HUES6 (cell line): ENCODE data around the gene BTG4.

Experiments
- H3K27ac ChIP-seq: 2 replicates; pipeline ENCODE4 v1.7.0; 2013; ENCODE audit warnings: low read depth, mild to moderate bottlenecking, low read length, inconsistent platforms
- H3K27me3 ChIP-seq: 2 replicates; pipeline ENCODE4 v1.6.1; 2013; ENCODE audit warnings: low read length; ENCODE audit not compliant: control insufficient read depth, insufficient read depth
- H3K36me3 ChIP-seq: 2 replicates; pipeline ENCODE4 v1.6.1; 2013; ENCODE audit warnings: low read length; ENCODE audit not compliant: control insufficient read depth, insufficient read depth
- H3K4me1 ChIP-seq: 2 replicates; pipeline ENCODE4 v1.6.1; 2013; ENCODE audit warnings: low read length; ENCODE audit not compliant: control insufficient read depth, insufficient read depth
- H3K4me3 ChIP-seq: 2 replicates; pipeline ENCODE4 v1.5.1; 2013; ENCODE audit warnings: low read depth, low read length
- H3K9ac ChIP-seq: one replicate; pipeline ENCODE4 v1.6.1; 2013; ENCODE audit warnings: mild to moderate bottlenecking, low read length
- H3K9me3 ChIP-seq: 2 replicates; pipeline ENCODE4 v1.6.1; 2013; ENCODE audit warnings: low read depth, low read length; ENCODE audit not compliant: control insufficient read depth, insufficient read depth

BTG4 gene

DNA sequence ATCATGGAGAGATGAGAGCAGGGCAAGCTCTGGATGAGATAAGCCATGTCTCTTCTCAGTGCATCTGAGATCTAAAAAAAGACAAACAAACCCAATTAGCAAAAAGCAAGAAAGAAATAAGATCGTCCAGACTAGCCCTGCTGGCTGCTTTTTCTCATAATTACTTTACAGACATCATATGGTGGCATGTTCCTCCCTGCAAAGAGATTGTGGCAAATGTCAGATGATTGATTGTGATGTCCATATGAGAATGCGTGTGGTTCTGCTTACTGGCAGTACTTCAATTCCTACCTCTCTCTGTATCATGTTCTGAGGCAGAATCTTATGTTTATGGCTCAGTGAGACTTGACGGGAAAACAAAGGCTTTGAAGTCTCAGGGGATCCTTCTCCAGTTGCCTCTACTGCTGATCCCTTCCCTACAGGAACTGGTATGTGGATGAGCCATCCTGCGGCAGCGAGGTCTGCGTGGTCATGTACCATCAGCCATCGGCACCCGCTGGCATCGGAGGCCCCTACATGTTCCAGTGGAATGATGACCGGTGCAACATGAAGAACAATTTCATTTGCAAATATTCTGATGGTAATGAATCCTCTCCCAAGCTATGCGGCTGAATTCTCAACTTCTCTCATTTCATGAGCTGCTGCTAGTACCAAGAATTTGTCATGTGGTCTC is 37.1 kb upstream of the BTG4 start:
- no peak overlapping the region for H3K4me3 ChIP-seq
- 0 out of 2 replicates have a peak, but pooled peaks cover 1% of the 10 kb centered on the region for H3K27me3 ChIP-seq
- H3K36me3 ChIP-seq: no peaks in the 10 kb centered on the region
- H3K9me3 ChIP-seq: no peaks in the 10 kb centered on the region
- no peak overlapping the region for H3K9ac ChIP-seq
- no peak overlapping the region for H3K27ac ChIP-seq
- peaks cover 17% of the 10 kb centered on the region; the same call in 1 of the 2 replicates for H3K4me1 ChIP-seq

DNA sequence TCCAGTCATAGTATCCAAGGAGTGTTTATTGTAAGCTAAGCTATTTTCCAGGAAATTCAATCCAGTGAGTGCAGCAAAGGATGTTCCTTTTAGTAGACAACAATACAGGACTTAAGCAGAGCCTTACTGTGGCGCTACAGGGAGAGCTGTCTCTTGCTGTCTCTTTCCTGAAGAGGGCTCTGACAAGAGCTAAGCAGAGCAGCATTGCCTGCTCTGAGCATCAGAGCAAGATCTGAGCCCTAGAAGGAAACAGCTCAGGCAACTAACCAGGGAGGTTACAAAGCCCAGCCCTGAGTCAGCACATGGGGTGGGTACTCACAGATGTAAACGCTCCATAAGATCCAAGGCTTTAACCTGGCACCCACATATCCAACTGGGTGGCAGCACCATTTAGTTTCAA is 36.3 kb upstream of the BTG4 start:
- H3K36me3 ChIP-seq: no peaks in the 10 kb centered on the region
- H3K27ac ChIP-seq: no peak overlapping the region
- peaks cover 9% of the 10 kb centered on the region for H3K27me3 ChIP-seq
- peaks cover 17% of the 10 kb centered on the region; the same call in 1 of the 2 replicates for H3K4me1 ChIP-seq
- H3K4me3 ChIP-seq: no peak overlapping the region
- no peaks in the 10 kb centered on the region for H3K9me3 ChIP-seq
- H3K9ac ChIP-seq: no peak overlapping the region

DNA sequence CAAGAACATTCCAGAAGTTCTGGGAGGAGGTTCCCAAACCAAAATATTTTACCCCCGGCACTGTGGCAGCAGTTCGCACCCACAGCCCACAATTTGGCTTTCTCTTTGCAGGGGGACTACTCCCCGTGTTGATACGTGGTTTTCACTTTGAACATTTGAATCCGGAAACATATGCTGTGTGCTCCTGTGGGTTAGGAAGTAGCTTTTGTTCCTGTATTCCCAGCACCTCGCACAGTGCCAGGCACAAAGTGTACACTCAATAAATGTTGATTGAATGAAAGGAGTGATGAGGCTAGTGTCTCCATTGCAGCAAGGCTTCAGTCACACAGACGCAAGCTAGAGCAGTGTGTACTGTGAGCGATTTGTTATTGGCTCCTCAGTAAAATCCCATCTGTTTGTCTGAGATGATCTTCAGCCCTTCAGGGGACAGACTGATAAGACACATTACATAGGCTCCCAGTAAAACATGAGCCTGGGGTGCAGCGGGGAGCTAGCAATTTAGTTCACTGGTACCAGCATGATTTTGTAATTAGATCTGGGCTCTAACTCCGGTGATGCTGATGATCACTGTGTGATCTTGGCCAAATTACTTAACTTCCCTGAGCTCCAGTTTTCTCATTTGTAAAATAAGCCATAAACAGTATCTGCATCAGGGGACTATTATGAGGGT is 30.6 kb upstream of the BTG4 start:
- Histone ChIP-seq H3K27ac (no peak overlapping the region), H3K4me1 (peaks cover 19% of the 10 kb centered on the region), H3K27me3 (peaks cover 67% of the 10 kb centered on the region), H3K9me3 (0 out of 2 replicates have a peak, but pooled peaks cover 3% of the 10 kb centered on the region), H3K9ac (no peak overlapping the region), H3K4me3 (no peak overlapping the region), H3K36me3 (no peaks in the 10 kb centered on the region)

DNA sequence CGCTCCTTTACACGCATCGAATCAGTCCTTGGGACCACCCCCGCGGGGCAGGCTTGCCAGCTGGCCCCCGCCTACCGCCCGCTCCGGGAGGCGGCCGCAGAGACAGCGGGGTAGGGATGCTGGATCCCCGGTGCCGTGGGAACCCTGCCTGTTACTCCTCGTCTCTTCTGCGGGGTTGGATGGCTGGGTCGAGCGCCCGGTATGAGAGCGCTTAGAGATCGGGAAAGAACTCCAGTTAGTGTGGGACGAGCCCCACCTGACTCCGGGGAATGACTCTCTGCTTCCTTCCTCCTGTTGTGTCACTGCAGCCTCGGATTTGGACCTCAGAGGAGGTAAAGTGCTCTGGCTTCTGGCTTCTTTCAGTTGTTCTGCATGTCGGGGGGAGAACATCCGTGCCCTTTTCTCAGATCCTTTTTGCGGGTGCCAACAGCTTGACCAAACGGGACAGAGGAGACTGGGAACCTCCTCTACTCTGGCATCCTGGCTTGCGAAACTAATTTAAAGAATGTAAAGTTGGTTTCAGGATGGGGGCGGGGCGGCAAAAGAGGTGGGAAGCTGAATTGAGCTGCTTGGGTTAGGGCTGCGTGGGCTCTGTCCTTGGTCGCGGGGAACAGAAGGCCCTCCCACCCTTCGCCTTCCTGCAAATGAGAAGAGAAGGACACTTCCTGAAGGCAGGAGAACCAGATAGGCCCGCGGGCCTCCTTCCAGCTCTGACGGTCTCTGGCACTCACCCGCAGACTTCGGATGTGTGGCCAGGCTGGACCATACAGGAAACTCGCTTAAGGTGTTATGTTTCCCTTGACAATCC is 29.3 kb upstream of the BTG4 start:
- H3K27me3 ChIP-seq: peaks cover 68% of the 10 kb centered on the region
- H3K4me1 ChIP-seq: peaks cover 19% of the 10 kb centered on the region
- H3K9ac ChIP-seq: peak overlapping the region; percentile 16
- no peak overlapping the region for H3K27ac ChIP-seq
- 0 out of 2 replicates have a peak, but pooled peaks cover 3% of the 10 kb centered on the region for H3K9me3 ChIP-seq
- peak overlapping the region; percentile 90 for H3K4me3 ChIP-seq
- H3K36me3 ChIP-seq: no peaks in the 10 kb centered on the region

DNA sequence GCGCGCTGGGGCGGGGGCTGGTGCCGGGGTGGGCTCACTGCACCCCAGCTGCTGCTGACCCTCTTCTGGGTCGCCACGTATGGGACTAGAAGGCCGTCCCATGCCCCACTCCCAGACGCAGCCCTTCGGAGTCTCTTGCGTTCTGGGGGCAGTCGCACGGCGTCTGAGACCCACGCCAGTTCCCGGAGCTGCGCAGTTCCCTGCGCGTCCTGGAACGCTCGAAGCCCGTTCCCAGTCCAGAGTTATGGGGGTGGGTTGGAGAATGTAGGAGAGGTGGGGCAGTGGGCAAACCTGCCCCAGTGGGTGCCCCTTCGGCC is 28.7 kb upstream of the BTG4 start:
- Histone ChIP-seq H3K27ac (no peak overlapping the region), H3K4me1 (peaks cover 19% of the 10 kb centered on the region), H3K36me3 (no peaks in the 10 kb centered on the region), H3K27me3 (peaks cover 68% of the 10 kb centered on the region), H3K9ac (peak overlapping the region; percentile 16), H3K9me3 (0 out of 2 replicates have a peak, but pooled peaks cover 3% of the 10 kb centered on the region), H3K4me3 (peak overlapping the region; percentile 90)

DNA sequence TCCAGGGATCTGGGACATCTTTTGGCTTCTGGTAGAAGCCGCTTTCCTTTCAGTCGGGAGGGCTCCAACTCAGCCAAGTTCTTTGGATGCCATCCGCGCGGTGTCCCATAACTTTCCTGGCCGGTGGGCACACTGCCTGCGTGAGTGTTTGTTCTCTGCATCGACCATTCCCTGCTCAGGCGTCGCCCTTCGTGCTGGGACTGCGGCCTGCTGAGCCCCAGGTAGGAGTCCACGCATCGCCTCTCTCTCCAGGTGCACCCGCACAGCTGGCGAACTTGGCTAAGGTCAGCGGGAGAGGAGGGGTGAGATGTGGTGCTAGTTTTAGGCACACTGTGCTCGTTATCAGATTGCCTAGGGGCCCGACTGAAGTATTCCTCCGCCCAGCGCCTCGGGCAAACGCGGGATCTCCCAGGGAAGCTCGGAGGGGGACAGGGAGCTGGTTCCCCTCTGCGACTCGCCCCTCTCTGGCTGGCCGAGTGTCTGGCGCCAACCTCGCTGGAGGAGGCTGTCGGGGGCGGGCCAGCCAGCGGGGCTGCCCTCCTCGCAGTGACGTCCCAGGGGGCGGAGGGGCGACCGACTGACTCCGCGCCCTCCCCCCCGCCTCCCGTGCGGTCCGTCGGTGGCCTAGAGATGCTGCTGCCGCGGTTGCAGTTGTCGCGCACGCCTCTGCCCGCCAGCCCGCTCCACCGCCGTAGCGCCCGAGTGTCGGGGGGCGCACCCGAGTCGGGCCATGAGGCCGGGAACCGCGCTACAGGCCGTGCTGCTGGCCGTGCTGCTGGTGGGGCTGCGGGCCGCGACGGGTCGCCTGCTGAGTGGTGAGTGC is 28.1 kb upstream of the BTG4 start, which contains the start of gene LAYN:
LAYN (plus strand) TSS at position 607 of the 823 bp plus-strand sequence; CDS start at position 731, 124 bp downstream.
- H3K36me3 ChIP-seq: no peaks in the 10 kb centered on the region
- no peak within 1 kb of the TSS for H3K27ac ChIP-seq
- H3K4me3 ChIP-seq: peak within 1 kb of the TSS; percentile 90
- H3K27me3 ChIP-seq: peaks cover 68% of the 10 kb centered on the region
- peak within 1 kb of the TSS; percentile 53 for H3K9ac ChIP-seq
- H3K9me3 ChIP-seq: 0 out of 2 replicates have a peak, but pooled peaks cover 3% of the 10 kb centered on the region
- H3K4me1 ChIP-seq: peaks cover 19% of the 10 kb centered on the region

DNA sequence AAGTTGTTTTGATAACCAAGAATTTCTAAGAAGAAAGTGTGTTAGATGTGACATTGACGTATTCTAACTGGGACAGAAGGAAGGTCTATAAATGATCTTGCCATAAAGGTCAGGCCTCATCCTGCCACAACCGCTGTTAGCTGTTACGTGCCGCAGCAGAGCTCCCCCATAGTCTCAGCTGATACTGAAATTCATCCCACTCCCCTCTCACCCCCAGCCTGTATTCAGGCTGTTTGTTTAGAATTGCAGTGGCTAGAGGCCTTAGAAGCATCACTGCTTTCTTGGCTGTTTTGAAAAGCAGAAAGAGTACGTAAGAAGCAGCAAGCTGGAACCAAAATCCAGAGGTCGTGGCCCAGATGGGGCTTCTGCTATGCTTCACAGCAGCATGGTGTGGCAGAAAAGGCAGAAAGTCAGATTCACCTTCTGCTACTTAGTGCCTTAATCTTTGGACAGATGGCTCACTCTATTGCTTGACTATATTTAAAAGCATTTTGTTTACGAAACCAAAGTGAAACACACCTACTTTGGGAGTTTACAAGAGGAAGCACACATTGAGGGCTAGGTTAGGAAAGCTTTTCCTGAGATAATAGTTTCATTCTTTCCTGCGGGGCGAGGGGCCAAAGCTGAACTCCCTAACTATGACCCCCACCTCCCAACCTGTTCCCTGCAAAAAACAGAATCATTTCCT is 27.4 kb upstream of the BTG4 start:
- no peak overlapping the region for H3K9ac ChIP-seq
- peaks cover 19% of the 10 kb centered on the region for H3K4me1 ChIP-seq
- 0 out of 2 replicates have a peak, but pooled peaks cover 3% of the 10 kb centered on the region for H3K9me3 ChIP-seq
- H3K27me3 ChIP-seq: peaks cover 68% of the 10 kb centered on the region
- peak overlapping the region; percentile 90 for H3K4me3 ChIP-seq
- no peaks in the 10 kb centered on the region for H3K36me3 ChIP-seq
- no peak overlapping the region for H3K27ac ChIP-seq

DNA sequence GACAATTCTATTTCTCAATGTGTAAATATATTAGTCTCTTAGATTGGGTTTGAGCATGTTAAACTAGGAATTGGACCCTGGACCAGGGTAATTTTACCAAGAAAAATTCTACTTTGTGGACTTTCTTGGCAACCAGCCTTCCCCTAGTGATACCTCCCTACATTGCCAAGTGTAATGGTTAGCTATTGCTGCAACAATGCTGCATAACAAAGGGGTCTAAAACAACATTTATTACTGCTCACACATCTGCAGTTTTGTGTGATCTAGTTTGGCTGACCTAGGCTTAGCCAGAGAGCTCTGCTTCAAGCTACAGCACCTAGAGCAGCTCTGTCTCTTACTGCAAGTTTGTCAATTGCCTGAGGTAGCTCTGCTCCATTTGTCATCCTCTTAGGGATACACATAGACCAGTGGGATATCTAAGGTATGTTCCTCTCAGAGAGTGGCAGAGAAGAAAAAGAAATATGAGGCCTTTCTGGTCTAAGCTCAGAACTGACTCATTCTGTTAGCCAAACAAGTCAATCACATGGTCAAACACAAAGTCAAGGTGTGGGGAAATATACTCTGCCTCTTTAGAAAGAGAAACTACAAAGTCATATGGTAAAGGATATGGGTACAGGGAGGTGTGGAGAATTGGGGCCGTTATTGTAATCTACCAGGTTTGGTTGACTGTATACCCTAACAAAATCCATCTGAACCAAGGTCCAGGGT is 26.4 kb upstream of the BTG4 start:
- H3K9ac ChIP-seq: no peak overlapping the region
- H3K27me3 ChIP-seq: peaks cover 59% of the 10 kb centered on the region
- H3K4me1 ChIP-seq: peaks cover 19% of the 10 kb centered on the region
- H3K36me3 ChIP-seq: no peaks in the 10 kb centered on the region
- 0 out of 2 replicates have a peak, but pooled peaks cover 3% of the 10 kb centered on the region for H3K9me3 ChIP-seq
- H3K27ac ChIP-seq: no peak overlapping the region
- H3K4me3 ChIP-seq: no peak overlapping the region

DNA sequence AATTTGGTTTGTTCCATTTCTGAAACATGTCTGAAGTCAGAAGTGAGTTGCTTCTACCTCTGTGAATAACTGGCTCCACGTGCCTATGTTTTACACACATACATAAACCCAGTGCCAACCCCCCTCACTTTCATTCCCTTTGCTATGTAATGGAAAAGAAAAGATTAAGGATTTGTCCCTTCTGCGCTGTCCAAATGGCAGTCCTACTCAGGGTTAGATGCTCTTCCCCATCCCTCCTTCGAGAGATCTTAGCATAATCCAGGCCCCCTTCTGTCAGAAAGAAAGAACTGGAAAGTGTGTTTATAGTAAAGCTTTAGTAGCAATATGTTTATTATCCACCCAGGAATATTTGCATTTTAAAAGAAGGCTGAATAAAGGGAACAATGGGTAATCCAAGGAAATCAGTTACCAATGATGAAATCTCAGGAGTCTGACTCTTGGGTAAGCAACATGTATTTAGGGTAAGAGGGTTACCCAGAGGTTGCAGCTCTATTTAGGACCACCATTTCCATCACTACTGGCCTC is 25.2 kb upstream of the BTG4 start:
- H3K27me3 ChIP-seq: peaks cover 48% of the 10 kb centered on the region

More for the DNA sequence above, 25.2 kb upstream of the BTG4 start:
- Histone ChIP-seq H3K9ac (no peak overlapping the region), H3K4me1 (peaks cover 19% of the 10 kb centered on the region), H3K36me3 (no peaks in the 10 kb centered on the region), H3K9me3 (0 out of 2 replicates have a peak, but pooled peaks cover 3% of the 10 kb centered on the region), H3K27ac (no peak overlapping the region), H3K4me3 (no peak overlapping the region)
